ENCODE data around the gene BRINP3. TPM values are rescaled to one million over a fixed set of nuclear protein-coding genes. Genes with fewer than 3 reads are reported as not detected.

The BRINP3 gene
- polyA plus RNA-seq, 2 of the 4 experiments (the other 2 are of a cell fraction), result not detected

DNA sequence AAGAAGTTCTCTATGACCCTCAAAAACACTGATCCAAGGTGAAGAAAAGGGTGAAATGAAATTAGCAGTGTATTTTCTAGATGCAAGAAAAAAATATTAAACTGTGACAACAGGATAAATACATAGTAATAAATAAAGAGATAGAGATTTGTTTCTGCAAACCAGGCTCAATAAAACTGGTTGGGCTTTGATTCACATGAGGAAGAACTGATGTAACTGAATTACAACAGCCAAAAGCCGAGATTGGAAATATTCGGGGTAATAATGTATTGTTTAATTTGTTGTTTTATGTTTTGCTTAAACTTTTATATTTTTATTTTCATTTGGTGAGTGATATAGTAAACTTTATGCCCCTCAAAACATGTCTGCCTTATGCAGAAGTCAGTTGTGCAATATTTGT, 285.0 kb downstream of the BRINP3 start:
- DNase-seq (ENCODE audit: low read depth in 1 of 2, low spot score in 1 of 2) (no peak), FAIRE-seq (no peak), ATAC-seq (no peak)
- H3K4me1 ChIP-seq, result no peaks in the 10 kb centered on the region
- H3K27ac ChIP-seq, result no peak overlapping the region
- no peak overlapping the region for H3K4me2 ChIP-seq
- CTCF ChIA-PET, result interaction anchor here (0.8 kb wide), 1 partner anchor 213 kb away, joined by 3 read pairs; no protein-coding TSS in a partner anchor
- POLR2A ChIA-PET, result no interaction called here
- H3K4me3 ChIP-seq, result no peak overlapping the region
- H3K9me3 ChIP-seq, result no peaks in the 10 kb centered on the region
- TF ChIP-seq, protein P1, sequence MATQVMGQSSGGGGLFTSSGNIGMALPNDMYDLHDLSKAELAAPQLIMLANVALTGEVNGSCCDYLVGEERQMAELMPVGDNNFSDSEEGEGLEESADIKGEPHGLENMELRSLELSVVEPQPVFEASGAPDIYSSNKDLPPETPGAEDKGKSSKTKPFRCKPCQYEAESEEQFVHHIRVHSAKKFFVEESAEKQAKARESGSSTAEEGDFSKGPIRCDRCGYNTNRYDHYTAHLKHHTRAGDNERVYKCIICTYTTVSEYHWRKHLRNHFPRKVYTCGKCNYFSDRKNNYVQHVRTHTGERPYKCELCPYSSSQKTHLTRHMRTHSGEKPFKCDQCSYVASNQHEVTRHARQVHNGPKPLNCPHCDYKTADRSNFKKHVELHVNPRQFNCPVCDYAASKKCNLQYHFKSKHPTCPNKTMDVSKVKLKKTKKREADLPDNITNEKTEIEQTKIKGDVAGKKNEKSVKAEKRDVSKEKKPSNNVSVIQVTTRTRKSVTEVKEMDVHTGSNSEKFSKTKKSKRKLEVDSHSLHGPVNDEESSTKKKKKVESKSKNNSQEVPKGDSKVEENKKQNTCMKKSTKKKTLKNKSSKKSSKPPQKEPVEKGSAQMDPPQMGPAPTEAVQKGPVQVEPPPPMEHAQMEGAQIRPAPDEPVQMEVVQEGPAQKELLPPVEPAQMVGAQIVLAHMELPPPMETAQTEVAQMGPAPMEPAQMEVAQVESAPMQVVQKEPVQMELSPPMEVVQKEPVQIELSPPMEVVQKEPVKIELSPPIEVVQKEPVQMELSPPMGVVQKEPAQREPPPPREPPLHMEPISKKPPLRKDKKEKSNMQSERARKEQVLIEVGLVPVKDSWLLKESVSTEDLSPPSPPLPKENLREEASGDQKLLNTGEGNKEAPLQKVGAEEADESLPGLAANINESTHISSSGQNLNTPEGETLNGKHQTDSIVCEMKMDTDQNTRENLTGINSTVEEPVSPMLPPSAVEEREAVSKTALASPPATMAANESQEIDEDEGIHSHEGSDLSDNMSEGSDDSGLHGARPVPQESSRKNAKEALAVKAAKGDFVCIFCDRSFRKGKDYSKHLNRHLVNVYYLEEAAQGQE (IDR thresholded peaks at IDR 0.05), result no peak
- TF ChIP-seq NFE2L2 (conservative IDR thresholded peaks at IDR 0.05; ENCODE audit: low read length) (no peak), CHD4 (IDR thresholded peaks at IDR 0.05; ENCODE audit: borderline replicate concordance) (no peak), NPAS2 (CRISPR knock-in tag; IDR thresholded peaks at IDR 0.05; ENCODE audit: borderline replicate concordance) (no peak), POLR2AphosphoS2 (conservative IDR thresholded peaks at IDR 0.05; ENCODE audit: low read length) (no peak), ESRRA (IDR thresholded peaks at IDR 0.05; ENCODE audit: borderline replicate concordance, low read length) (no peak), HMGXB4 (CRISPR knock-in tag; IDR thresholded peaks at IDR 0.05; ENCODE audit: borderline replicate concordance) (no peak), BHLHE40 (IDR thresholded peaks at IDR 0.05; ENCODE audit: low read depth, low read length) (no peak), JUN (IDR thresholded peaks at IDR 0.05) (no peak), GATA3 (IDR thresholded peaks at IDR 0.05; ENCODE audit: borderline replicate concordance) (no peak), PBX3 (IDR thresholded peaks at IDR 0.05) (no peak), RNF2 (IDR thresholded peaks at IDR 0.05; ENCODE audit: borderline replicate concordance, low read depth) (no peak), CTCF (IDR thresholded peaks at IDR 0.05) (no peak), TFCP2L1 (CRISPR knock-in tag; IDR thresholded peaks at IDR 0.05) (no peak), SMC3 (IDR thresholded peaks at IDR 0.05) (no peak), ZSCAN20 (CRISPR knock-in tag; IDR thresholded peaks at IDR 0.05) (no peak), NR3C1 (IDR thresholded peaks at IDR 0.05) (no peak)
- TF ChIP-seq, protein P2, sequence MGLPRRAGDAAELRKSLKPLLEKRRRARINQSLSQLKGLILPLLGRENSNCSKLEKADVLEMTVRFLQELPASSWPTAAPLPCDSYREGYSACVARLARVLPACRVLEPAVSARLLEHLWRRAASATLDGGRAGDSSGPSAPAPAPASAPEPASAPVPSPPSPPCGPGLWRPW (IDR thresholded peaks at IDR 0.05), result no peak
- WGBS (ENCODE audit: missing lambda C conversion rate), result 84% methylated on average over 2 of the region's 2 CpGs

- H3K4me1 ChIP-seq, result peaks cover 13% of the 10 kb centered on the region; the same call in 2 of the 3 replicates
- POLR2A ChIA-PET, result no interaction called here
- no peak overlapping the region for H3K4me3 ChIP-seq
- WGBS (ENCODE audit: missing lambda C conversion rate), result 48% methylated on average over 1 of the region's 1 CpG
- FAIRE-seq (no peak), ATAC-seq (no peak), DNase-seq (ENCODE audit: low read depth in 1 of 2, low spot score in 1 of 2) (no peak)
- CTCF ChIA-PET, result interaction anchor here (0.9 to 1.4 kb wide), 2 partner anchors 9 to 18 kb away, joined by 3 to 6 read pairs; no protein-coding TSS in a partner anchor
- H3K9me3 ChIP-seq, result no peaks in the 10 kb centered on the region
- no peak overlapping the region for H3K4me2 ChIP-seq
- no peak overlapping the region for H3K27ac ChIP-seq
- TF ChIP-seq CTCF (IDR thresholded peaks at IDR 0.05), result no peak
- TF ChIP-seq ZFP36 (IDR thresholded peaks at IDR 0.05; ENCODE audit: borderline replicate concordance, partially characterized antibody), result no peak
- no peak for TF ChIP-seq TP53 (CRISPR knock-in tag; IDR thresholded peaks at IDR 0.05)
- no peak for TF ChIP-seq EP300 (IDR thresholded peaks at IDR 0.05)
- no peak for TF ChIP-seq RFX5 (IDR thresholded peaks at IDR 0.05)
- no peak for TF ChIP-seq ZNF302 (CRISPR knock-in tag; IDR thresholded peaks at IDR 0.05)
- no peak for TF ChIP-seq HOXB5 (CRISPR knock-in tag; IDR thresholded peaks at IDR 0.05)
- TF ChIP-seq, protein P3, sequence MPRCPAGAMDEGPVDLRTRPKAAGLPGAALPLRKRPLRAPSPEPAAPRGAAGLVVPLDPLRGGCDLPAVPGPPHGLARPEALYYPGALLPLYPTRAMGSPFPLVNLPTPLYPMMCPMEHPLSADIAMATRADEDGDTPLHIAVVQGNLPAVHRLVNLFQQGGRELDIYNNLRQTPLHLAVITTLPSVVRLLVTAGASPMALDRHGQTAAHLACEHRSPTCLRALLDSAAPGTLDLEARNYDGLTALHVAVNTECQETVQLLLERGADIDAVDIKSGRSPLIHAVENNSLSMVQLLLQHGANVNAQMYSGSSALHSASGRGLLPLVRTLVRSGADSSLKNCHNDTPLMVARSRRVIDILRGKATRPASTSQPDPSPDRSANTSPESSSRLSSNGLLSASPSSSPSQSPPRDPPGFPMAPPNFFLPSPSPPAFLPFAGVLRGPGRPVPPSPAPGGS (IDR thresholded peaks at IDR 0.05), result no peak
- TF ChIP-seq TFCP2L1 (CRISPR knock-in tag; IDR thresholded peaks at IDR 0.05), result no peak
- no peak for TF ChIP-seq SMC3 (IDR thresholded peaks at IDR 0.05)
- no peak for TF ChIP-seq SREBF2 (IDR thresholded peaks at IDR 0.05)
Observed at GRCh38 chr1:190183588-190183987, 294.1 kb downstream of the BRINP3 start.
